GM21390 (cell line): ENCODE data around the gene MYBBP1A.

ENCODE experiments used
- ATAC-seq: cut with Tn5 transposase; IDR thresholded peaks from one replicate; pipeline ENCODE4 v1.9.1; 2021; ENCODE audit not compliant: unreplicated experiment

MYBBP1A gene

GRCh38 chr17:4522661-4523060, 32.5 kb downstream of the MYBBP1A start:
- no peak for ATAC-seq

- no peak for ATAC-seq
These were observed 34.1 kb downstream of the MYBBP1A start for GRCh38 chr17:4520894-4521600.

GRCh38 chr17:4520060-4520893, 34.9 kb downstream of the MYBBP1A start:
- no peak for ATAC-seq

- no peak for ATAC-seq
These were observed 35.8 kb downstream of the MYBBP1A start for GRCh38 chr17:4519361-4519788.

GRCh38 chr17:4518901-4519300, 36.3 kb downstream of the MYBBP1A start:
- ATAC-seq, result no peak

- ATAC-seq, result no peak
These were observed 38.4 kb downstream of the MYBBP1A start for GRCh38 chr17:4516735-4517134.

- ATAC-seq, result no peak
These were observed 39.7 kb downstream of the MYBBP1A start for GRCh38 chr17:4515501-4515900.

- ATAC-seq, result no peak
These were observed 40.4 kb downstream of the MYBBP1A start for GRCh38 chr17:4514779-4515178.

- ATAC-seq, result no peak
These were observed 41.0 kb downstream of the MYBBP1A start for GRCh38 chr17:4514206-4514605.

GRCh38 chr17:4513113-4514032, 41.8 kb downstream of the MYBBP1A start:
- no peak for ATAC-seq

GRCh38 chr17:4512156-4513112, 42.8 kb downstream of the MYBBP1A start:
- ATAC-seq, result no peak

GRCh38 chr17:4511199-4511932, 43.8 kb downstream of the MYBBP1A start:
- no peak for ATAC-seq

GRCh38 chr17:4510618-4510941, 44.6 kb downstream of the MYBBP1A start:
- ATAC-seq, result no peak

- no peak for ATAC-seq
These were observed 45.1 kb downstream of the MYBBP1A start for GRCh38 chr17:4509923-4510617.

- no peak for ATAC-seq
These were observed 45.8 kb downstream of the MYBBP1A start for GRCh38 chr17:4509401-4509800.

GRCh38 chr17:4508207-4508606, 47.0 kb downstream of the MYBBP1A start:
- ATAC-seq, result no peak

GRCh38 chr17:4507361-4508111, 47.6 kb downstream of the MYBBP1A start:
- ATAC-seq, result no peak

- ATAC-seq, result no peak
These were observed 48.3 kb downstream of the MYBBP1A start for GRCh38 chr17:4506892-4507291.
